SKM-1 (cell line): ENCODE measurements around the gene PAM.

Source experiments
- DNase-seq: peaks from one replicate; lab custom pipeline; 2025; ENCODE audit not compliant: unreplicated experiment; lab: John Stamatoyannopoulos, UW

The PAM gene

DNA sequence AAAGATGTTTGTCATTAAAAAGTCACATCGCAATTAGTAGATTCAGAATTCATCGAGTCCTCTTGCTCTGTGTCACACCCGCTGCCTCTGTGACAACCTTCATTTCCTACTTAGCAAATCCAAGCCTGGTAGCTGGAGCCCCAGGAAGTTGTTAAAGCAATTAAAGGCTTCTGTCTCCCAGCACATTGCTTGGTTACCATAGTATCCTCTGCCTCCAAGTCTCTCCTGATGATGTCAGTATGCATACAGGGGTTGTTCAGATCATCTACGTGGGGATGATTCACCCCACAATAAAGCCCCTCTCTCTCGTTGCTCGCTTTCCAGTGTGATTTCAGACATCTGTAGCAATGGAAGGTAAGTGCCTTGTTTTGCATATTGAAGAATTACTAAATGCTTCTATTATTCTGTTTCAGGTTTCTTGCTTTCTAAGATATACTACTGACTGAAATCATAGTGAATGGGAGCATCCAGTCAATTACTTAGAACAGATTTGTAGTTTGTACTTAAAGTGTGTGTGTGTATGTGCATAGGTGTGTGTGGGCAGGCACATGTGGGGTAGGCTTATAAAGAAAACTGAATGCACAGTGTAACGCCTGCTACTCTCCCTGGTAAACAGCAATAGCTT lies 52.9 kb downstream of the PAM start:
- no peak for DNase-seq

GRCh38 chr5:102809033-102809432 lies 53.9 kb downstream of the PAM start:
- DNase-seq: no peak

DNA sequence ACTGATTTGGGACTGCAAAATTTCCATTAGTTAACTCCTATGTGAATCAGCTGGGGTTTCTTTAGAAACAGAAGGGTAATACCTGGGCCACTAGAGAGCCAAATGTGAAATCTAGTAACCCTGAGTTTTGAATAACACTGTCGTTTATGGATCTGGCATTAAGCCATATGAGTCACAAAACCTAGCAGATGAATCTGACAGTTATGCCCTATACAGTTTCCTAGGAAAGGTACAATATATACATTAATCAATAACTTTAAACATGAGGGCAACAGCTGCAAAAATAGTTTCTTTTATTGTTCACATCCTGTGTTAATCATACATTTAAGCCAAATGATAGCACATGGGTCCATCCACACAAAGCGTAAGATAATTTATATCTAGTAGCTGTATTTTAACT lies 56.9 kb downstream of the PAM start:
- DNase-seq: no peak

DNA sequence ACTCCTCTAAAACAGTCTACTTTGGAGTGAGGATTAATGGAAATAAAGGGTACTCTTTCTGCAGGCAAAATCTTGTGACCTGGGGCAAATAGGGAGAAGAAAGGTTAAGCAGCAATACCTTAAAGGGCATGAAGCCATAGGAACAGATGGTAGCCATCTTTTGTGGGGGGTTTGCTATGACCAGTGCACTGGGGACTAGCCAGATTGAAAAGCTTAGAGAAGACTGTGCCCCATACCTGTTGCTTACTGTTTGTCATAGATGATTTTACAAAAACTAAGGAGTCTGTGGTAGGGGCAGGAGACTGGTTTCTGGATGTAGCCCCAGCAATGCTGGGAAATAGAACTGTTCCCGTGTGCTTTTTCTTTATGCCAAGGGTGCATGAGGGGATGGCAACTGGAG lies 58.6 kb downstream of the PAM start:
- no peak for DNase-seq

GRCh38 chr5:102815084-102815483 lies 60.0 kb downstream of the PAM start:
- DNase-seq: no peak

DNA sequence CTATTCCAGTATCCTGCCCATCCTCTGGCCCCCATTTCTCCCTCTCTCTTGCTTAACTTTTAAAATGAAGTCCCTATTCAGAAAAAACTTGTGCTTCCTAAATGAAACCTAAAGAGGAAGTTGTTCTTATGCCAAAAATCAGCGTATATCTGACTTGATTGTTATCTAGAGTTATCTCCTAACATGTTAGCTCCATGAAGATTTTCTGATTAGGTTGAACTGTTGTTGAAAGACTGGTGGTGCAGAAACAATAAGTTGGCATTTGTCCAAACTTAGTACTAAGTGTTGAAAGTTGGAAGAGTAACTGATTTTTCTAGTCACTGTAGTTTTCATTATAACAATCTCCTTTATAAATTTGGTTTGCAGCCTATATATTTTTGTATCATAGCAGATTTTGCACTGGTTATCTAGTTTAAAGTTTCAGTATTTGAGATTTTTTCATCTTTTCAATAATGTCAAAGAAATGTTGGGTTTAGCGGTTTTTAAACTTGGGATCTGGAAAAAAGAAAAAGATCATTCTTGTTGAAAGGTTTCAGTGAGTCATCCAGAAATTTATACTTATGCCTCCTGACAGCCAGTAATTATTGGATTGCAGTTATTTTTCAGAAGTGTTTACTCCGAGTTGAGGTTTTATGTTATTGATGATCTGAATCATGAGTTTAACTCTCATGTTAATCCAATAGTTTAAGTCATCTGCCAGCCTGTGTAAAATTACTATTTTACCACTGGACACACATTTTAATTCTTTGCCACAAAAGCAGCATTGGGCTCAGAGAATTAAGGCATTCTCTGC lies 60.6 kb downstream of the PAM start:
- no peak for DNase-seq

DNA sequence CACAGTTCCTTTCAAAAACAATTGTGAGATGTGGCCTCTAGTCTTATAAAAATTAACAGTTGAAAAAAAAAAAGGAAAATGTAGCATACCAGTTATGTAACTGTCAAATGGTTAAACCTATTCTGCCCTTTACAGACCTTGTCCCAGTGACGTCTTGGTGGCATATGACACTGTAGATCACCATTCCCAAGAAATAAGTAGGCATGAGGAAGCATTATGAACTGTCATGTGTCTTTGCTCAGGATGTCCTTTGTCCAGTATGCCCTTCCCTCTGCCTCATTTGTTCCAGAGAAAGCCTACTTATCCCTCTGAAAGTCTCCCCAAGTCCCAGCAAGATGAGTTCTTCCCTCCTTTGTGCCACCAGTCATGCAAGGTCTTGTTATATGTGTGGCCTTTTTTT lies 63.2 kb downstream of the PAM start:
- no peak for DNase-seq

GRCh38 chr5:102818934-102819333 lies 63.8 kb downstream of the PAM start:
- no peak for DNase-seq

GRCh38 chr5:102819634-102820033 lies 64.5 kb downstream of the PAM start:
- no peak for DNase-seq

DNA sequence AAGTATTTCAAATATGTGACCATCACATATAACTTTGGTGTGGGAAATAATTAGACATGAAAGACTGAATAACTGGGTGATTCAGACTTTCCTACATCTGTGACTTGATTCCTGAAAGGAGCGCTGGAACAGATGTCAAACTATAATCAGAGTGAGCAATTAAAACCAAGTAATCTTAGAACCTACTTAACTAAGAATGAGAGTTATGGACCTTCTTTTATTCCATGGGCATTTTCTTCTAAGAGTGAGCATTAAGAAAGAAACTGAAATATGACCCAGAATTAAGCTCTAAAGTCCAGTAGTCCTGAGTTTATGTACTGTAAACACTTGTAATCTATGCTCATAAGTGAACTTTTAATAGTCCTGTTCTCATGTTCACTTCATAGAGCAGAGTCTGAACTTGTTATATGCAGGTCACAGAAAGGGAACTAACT lies 68.4 kb downstream of the PAM start:
- no peak for DNase-seq

DNA sequence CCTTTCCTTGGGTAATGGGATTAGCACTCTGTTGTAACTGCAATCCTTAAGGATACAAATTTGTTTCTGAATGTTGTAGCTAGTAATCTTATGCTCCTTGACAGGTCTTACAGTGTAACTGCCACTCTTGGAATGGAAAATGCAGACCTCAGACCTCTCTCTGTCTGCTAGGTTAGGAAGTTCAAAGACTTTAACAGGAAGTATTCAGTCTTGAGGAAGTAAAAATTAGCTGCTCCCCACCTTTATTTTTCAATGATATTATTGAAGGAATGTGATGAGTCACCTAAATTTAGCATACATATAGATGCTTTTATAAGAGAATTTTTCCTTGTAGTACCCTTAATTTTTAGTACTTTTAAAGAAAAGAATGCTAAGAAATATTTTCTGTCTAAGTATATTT lies 71.5 kb downstream of the PAM start:
- no peak for DNase-seq

DNA sequence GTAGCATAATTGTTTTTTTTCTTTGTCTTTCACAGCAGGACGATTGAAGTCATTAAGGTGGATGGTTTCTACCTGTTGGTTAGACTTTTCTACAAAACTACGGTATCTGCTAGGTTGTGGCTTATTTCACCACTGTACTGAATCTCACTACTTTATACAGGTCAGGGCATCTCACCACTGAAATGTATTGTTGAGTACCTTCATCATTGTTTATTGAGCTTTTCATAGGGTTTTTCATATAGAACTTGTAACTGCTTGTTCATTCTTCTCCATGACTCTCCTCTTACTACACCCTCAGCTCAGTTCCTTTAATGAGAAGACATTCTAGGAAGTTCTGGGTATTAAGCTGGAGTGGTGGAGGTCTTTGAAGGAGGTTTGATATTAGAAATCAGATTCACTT lies 75.1 kb downstream of the PAM start:
- DNase-seq: no peak

GRCh38 chr5:102832445-102832844 lies 77.3 kb downstream of the PAM start:
- no peak for DNase-seq

- no peak for DNase-seq
Measured at GRCh38 chr5:102833146-102833545, 78.0 kb downstream of the PAM start.

GRCh38 chr5:102834438-102834964 lies 79.4 kb downstream of the PAM start:
- DNase-seq: no peak

- no peak for DNase-seq
Measured at GRCh38 chr5:102835717-102836116, 80.6 kb downstream of the PAM start.

GRCh38 chr5:102841021-102841420 lies 85.9 kb downstream of the PAM start:
- no peak for DNase-seq

- DNase-seq: no peak
Measured at GRCh38 chr5:102843997-102844396, 88.9 kb downstream of the PAM start.

DNA sequence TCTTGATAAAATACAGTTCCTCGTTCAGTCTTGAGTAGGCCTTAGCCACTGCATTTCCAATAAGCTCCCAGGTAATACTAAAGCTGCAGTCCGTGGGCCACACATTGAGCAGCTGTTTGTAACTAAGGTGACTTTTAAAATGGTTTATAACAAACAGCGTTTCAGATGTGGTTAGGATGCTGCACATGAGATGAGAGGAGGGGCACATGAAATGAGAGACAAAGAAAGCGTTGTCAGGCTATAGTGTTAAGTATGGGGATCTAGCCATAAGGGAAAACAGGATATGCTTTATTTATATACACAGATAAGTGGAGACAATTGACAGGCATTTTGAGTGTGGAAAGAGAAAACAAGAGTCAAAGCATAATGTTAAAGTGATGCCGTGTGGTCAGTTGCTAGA lies 89.9 kb downstream of the PAM start:
- DNase-seq: no peak

GRCh38 chr5:102850503-102850902 lies 95.4 kb downstream of the PAM start:
- no peak for DNase-seq

DNA sequence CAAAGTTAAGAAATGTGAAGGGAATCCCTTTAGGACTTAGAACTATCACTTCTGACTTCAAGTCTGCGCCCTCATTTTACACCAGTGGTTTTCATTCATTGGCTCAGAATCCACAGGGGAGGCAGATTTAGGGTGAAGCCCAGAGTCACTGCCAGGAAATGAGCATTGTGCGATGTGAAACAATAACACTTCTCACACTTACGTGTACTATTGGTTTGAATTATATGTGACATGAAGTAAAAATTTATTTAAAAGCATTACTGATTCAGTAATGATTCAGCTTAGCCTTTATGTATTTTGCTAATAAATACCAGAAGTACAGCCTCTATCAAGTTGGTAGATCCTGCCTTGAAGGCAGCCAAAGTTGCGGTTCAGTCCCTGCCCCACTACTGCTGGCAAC lies 98.6 kb downstream of the PAM start:
- no peak for DNase-seq

DNA sequence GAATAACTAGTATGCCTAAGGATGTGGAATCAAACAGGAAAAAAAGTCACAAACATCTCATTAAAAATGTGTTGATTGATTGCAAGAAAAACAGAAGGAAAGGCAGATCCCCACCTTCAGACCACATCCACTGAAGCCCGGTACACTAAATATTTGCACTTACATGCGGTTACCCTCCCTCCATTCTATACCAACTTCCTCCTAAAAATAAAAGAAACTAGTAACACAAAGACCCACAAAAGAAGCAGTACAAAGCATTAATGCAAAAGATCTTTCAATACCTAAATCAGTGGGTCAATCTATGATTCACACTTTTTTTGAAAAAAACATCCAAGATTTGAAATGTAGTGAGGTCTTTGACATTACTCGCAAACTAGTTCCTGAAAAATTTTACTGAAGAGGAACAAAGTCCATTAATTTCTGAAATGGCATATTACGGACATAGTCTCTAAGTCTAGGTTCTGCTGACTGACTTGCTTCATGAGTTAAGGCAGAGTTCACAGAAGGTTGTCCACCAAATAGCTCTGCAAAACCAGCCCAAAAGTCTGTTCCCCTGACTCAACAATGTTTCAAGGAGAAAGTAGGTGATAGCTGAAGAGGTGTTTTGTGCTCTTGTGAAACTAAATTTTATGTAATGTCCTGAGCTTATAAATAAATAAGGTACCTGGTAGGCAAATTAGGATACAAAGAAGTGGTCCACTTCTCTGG lies 100.7 kb downstream of the PAM start:
- peak; percentile 63 for DNase-seq
